Measurements from ENCODE around the gene CRIP1.

The CRIP1 gene

DNA sequence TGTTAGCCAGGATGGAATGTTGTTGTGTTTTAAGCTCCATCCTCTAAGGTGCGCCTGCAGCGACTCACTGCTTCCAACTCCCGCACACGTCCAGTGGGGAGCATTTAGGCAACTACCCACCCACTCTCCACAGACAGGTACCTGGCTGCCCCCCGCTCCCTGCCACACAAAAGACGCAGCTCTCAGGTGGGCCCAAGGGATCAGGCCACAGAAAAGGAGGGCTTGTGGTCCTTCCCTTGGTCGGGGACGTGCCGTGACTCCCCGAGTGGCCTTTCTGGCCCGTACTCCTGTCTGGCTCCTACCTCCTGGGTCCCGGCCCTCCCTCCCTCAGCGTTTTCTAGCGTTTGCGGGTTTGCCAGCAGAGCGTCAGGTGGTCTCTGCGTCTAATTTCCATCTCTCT is 20.6 kb downstream of the CRIP1 start:
- no peak for DNase-seq (ENCODE audit: low read depth)

DNA sequence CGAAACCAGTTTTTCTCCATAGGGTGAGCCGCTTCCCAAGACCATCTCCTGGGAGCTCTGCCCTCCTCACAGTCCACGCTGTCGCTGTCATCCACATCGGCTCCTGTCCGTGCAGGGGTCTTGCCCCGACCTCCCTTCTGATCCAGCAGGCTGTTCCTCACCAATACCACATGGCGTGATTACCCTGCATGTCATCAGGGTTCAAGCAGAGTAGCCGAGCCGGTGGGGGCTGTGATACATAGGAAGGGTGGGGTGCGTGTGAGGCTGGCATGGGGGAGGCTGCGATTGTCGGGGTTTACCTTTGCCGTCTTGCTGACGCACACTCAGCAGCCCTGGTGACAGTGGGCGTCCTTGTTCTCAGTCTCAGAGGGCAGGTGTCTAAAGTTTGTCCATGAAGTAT is 21.4 kb downstream of the CRIP1 start:
- DNase-seq (ENCODE audit: low read depth): no peak

DNA sequence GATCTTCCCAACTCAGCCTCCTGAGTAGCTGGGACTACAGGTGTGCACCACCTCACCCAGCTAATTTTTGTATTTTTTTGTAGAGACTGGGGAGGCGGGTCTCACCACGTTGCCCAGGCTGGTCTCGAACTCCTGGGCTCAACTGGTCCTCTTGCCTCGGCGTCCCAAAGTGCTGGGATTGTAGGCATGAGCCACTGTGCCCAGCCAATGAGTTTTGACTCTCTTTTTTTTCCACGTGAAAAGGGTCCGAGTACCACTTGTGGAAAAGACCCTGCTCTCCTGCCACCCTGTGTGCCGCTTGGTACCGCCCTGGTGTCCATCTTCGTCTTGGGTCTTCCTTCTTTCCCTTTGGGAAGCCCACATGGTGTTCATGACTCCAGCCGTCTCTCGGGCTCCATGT is 21.9 kb downstream of the CRIP1 start:
- DNase-seq (ENCODE audit: low read depth): no peak

DNA sequence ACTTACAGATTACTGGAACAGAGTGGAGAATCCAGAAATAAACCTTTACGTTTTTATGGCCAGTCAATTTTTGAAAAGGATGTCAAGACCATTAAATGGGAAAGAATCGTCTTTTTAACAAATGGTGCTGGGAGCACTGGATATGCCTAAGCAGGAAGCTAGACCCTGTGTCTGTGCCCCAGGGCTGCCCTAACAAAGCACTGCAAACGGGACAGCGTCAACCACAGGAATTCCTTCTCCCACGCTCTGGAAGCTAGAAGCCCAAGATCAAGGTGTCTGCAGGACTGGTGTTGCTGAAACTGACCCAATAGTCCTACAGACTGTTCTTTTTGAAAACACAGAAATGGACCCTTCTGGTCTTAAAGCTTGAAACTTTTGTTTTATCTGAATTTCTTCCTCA is 30.4 kb downstream of the CRIP1 start:
- DNase-seq (ENCODE audit: low read depth): no peak

DNA sequence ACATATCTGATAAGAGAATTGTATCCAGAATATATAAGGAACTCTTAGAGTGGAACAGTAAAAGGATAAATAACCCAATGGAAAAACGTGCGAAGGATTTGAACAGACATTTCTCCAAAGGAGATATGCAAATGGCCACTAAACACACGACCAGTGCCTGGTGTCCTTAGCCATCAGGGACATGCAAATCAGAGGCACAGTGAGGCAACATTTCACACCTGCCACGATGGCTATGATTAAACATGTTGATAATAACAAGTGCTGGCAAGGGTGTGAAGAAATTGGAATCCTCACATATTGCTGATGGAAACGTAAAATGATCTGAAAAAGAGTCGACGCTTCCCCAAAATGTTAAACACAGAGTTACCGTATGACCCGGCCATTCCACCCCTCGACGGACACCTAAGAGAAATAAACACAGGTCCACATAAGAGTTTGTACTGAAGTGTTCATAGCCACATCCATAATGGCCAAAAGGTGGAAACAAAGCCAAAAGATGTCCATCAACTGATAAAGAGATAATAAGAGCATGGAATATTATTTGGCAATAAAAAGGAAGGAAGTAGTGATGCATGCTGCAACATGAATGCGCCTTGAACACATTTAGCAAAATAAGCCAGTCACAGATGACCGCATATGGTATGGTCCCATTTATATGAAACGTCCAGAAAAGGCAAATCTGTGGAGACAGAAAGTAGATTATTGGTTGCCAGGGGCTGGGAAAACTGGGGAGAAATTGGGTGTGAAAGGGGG is 33.4 kb downstream of the CRIP1 start:
- DNase-seq (ENCODE audit: low read depth): no peak

DNA sequence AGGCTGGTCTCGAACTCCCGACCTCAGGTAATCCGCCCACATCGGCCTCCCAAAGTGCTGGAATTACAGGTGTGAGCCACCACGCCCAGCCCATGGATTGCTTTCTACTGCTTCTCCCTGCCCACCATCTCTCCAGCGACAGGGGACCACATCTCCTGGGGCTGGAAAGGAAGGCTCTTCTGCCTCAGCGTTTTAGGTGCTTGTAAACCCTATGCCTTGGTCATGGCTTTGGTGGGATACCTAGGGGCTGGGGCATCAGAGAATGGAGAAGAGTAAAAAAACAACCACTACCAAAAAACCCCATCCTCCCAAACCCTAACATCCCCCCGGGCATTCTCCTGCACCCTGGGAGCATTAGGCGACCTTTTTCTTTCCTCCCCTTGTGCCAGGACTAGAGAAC is 38.6 kb downstream of the CRIP1 start:
- no peak for DNase-seq (ENCODE audit: low read depth)

DNA sequence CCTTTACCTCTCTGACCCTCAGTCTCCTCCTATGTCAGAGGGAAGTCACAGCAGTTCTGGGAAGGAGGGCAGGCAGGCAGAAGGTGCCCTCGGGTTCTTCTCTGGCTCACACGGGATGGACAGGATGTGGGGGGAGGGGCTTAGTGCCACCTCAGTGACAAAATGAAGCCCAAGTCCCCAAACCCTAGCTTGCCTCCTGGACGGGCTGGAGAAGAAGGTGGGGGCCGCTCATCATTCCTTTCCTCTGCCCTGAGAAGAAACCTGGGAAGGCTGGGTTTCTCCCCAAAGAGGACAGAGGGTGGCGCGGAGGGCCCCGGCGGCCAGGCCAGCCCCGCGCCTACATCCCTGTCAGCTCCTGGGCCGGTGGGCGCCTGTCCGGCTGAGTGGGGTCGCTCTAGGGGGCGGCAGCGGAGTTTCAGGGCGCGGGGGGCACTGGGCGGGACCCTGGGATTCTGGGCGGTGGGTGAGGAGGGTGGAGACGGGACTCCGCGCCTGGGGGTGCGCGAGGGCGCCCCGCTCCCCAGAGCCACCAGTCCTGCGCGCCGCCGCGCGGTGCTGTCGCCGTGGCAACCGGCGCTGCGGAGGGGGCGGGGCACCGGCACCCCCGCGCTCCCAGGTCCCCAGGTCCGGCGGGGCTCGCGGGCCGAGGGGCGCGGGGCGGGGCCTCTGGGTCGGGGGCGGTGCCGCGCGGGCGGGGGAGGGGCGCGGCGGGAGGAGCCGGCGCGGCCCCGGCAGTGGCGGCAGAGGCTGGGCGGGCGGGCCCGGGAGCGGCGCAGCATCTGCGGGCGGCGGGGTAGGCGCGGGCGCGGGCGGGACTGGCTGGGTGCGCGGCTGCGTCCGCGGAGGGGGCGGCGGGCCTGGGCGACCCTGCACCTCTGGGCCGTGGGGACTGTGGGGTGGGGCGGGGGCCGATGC is 39.4 kb downstream of the CRIP1 start, which contains the start of gene TMEM121:
TMEM121 (plus strand) TSS at position 723 of the 915 bp plus-strand sequence. CDS start 2,252 bp downstream, outside the sequence.
- no peak for DNase-seq (ENCODE audit: low read depth)

DNA sequence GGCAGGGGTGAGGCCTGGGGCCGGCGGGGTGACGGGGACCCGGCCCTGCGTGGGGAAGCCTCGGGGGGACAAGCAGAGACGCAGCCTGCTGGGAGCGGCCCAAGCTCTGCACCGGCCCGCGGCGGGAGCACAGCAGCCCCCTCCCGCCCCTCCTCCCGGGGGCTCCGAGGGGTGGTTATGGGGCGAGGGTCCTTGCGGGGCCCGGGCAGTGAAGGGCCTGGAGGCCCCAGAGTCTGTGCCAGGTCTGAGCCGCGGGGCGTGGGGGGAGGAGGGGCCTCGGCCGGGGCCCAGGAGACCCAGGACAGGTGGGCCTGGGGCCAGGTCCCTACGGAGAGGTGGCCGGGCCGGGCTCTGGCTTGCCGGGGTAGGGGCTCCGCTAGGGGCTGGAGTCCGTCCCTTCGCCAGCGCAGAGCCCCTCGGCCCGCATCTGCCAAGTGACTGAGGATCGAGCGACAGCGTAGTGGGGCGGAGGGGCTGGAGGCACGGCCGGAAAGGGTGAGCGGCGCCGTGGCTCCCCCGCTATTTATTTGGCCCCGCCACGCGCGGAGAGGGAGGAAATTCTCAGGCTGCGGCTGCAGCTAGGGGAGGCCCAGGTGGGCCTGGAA is 40.2 kb downstream of the CRIP1 start:
- no peak for DNase-seq (ENCODE audit: low read depth)

DNA sequence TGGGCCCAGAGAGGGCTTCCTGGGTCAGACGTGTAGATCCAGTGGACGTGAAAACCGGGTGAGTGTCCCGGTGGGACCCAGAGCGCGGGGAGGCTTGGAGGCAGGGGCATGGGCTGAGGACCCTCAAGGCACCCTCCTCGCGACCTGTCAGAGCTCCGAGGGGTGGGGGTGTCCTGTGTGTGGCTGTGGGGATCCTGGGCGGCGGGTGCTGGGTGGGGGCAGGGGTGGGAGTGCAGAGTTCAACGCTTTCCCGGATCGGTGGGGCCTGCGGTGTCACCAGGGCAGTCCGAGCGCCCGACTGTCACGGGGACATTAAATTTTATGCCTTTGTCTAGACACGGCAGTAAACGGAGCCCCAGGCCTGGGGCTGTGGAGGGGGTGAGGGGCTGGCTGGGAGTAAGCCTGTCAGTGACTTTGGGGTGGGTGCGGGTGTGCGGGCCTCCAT is 40.7 kb downstream of the CRIP1 start:
- no peak for DNase-seq (ENCODE audit: low read depth)

DNA sequence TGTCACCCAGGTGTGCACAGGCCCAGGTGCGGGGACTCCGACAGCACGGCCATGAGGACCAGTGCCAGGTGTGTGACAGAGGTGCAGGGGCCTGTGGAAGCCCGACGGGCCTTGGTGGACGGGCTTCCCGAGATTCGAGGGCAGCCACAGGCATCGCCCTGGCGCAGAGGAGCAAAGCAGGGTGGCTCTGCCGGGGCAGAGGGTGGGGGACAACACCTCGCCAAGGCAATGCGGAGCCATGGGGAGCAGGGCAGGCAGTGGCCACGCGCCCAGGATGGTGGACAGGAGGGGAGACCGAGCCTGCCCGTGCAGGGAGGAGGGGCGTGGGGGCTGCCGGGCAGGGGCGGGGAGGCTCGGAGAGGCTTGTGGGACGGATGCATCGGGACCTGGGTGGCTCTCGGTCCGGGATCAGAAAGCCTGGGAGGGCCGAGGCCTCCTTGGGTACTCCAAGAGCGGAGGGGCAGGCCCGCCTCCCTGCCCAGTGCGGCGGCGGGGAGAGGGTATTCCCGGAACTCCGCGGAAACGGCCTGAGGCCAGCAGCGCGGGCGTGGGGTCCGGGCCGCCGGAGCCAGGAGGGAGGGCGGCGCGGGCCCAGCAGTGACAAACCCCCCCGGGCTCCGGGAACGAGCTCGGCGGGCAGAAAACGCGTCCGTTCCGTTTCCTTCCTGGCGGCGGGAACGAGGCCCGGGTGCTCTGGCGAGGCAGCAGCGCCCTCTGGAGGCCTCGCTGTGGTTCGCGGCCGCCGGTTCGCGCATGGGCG is 41.3 kb downstream of the CRIP1 start:
- peak; percentile 66 for DNase-seq (ENCODE audit: low read depth)

DNA sequence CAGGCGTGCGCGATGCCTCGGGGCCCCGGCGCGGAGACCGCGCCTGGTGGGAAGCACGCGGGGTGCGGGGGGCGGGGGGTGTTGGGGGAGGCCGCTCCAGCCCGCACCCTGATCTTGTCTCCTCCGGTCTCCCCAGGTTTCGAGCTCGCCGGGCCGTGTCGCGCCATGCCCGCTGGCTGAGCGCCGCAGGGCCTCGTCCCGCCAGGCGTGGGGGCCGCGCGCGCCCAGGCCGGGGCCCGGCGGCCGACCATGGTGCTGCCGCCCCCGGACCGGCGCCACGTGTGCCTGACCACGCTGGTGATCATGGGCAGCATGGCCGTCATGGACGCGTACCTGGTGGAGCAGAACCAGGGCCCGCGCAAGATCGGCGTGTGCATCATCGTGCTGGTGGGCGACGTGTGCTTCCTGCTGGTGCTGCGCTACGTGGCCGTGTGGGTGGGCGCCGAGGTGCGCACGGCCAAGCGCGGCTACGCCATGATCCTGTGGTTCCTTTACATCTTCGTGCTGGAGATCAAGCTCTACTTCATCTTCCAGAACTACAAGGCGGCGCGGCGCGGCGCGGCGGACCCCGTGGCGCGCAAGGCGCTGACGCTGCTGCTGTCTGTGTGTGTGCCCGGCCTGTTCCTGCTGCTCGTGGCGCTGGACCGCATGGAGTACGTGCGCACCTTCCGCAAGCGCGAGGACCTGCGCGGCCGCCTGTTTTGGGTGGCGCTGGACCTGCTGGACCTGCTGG is 42.1 kb downstream of the CRIP1 start:
- DNase-seq (ENCODE audit: low read depth): no peak

DNA sequence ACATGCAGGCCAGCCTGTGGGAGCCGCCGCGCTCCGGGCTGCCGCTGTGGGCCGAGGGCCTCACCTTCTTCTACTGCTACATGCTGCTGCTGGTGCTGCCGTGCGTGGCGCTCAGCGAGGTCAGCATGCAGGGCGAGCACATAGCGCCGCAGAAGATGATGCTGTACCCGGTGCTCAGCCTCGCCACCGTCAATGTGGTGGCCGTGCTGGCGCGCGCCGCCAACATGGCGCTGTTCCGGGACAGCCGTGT is 42.6 kb downstream of the CRIP1 start:
- no peak for DNase-seq (ENCODE audit: low read depth)

DNA sequence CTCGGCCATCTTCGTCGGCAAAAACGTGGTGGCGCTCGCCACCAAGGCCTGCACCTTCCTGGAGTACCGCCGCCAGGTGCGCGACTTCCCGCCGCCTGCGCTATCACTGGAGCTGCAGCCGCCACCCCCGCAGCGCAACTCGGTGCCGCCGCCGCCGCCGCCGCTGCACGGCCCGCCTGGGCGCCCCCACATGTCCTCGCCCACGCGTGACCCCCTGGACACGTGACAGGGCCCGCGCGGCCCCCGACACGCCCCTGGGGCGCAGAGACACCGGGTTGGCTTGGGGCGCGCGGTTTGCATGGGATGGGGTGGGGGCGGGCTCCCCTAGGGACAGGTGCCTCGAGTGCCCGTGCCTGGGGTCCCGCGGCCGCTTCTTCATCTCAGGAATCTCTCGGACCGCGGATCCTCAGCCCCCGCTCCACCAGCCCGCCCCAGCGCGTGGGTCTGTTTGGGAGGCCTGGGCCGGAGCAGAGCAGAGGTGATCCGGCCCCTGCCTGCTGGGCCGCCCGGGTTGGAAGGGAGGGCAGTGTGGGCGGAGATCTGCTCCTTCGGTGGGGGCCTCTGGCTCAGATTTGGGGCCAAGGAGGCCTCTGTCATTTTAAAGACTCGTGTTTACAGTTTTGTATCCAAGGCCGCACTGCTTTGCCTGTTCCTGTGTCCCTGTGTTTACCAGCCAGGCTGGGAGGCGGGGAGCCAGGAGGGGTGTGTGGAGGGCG is 43.0 kb downstream of the CRIP1 start:
- DNase-seq (ENCODE audit: low read depth): no peak

DNA sequence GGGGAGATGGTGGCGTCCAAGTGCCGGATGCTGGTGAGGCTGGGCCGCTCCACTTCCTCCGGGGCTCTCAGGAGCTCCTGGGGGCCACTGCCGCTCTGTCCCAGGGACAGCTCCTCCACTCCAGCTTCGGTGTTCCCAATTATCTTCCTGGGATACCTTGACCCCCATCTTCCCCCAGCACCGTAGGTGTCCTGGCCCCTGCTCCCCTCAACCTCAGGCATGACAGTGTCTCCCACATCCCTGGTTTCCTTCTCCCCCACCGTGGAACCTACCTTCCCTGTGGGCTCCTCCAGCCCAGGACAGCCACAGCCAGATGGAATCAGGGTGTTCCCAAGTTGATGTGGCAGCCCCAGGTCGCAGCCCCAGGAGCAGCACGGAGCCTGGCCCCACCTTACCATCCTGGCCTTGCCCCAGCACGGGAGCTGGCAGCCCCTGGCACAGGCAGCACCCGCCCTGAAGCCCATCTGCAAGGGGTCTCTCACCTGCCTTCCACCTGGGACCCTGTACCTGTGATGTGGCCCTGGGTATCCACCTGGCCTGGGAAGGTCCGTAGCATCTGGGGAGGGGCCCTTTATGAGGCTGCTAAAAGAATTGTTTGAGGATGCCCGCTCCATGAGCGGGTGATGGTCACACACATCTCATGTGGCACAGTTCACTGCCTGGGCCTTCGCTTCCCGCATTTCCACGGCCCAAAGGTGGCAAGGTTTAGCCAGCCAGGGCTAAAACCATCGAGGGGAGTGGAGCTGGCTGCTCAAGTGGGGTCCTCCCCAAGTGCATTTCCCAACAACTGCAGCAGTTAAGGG is 43.8 kb downstream of the CRIP1 start:
- no peak for DNase-seq (ENCODE audit: low read depth)

DNA sequence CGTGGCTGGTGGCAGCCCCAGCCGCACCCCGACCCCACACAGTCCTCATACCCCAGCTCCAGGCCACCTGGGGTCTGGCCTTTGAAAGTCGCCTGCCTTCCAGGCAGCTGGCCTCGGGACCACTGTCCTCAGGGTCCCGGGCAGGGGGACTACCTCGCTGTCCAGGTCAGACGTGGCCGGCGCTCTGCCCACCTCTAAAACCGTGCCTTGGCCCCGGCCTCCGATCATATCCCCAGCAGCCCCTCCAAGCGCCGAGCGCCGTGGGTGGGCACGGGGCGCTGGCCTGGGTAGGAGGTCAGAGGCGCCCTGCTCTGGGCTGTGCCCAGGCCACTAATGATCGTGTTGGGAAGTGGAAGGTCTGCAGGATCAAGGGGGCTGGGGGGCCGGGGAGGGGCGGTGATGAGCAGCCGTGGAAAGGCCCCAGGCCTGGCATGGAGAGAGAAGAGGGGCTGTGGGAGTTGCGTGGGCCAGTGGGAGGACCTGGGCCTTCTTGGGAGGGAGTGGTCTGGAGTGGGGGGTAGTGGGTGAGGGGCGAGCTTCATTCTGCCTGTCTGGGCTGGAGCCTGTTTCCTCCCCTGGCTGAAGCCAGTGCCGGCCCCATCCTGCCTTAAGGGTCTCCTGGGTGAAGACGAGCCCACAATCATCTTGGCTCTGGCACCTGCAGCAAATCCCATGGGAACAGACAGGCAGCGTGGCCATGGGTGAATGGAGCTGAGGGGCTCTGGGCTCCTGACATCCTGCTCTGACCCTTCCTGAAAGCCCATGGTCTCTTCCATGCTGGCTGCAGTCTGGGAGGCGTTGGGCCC is 44.6 kb downstream of the CRIP1 start:
- DNase-seq (ENCODE audit: low read depth): no peak

DNA sequence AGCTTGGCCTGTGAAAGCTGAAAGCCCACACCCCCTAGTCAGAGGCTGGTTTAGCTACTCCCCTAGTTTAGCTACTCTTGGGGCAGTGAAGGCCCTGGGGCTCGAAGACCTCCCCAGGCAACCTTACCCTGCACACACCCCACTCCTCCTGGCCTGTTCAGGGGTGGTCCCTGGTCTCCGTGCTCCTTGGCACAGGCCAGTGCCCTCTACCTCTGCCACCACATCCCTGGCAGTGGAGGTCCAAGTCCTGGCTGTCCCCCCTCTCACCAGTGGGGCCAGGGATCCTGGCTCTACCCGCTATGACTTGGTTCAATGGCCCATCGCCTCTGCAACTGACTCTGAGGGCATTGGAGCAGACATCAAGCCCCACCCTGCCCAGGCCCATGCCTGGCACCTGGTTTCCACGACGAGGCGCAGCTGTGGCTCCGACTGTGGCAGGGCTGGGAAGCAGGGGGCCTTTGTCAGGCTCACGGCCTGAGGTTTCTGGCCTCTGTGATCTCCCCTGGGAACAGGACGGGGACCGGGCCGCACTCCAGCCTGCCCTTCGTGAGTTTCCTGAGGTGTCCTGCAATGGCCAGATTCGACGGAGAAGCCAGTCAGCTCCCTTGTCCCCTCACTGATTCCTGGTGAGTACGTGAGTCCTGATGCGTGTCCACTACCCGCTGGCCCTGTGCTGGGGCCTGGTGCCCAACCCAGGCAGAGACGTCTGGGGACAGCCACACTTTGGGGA is 45.4 kb downstream of the CRIP1 start:
- no peak for DNase-seq (ENCODE audit: low read depth)

DNA sequence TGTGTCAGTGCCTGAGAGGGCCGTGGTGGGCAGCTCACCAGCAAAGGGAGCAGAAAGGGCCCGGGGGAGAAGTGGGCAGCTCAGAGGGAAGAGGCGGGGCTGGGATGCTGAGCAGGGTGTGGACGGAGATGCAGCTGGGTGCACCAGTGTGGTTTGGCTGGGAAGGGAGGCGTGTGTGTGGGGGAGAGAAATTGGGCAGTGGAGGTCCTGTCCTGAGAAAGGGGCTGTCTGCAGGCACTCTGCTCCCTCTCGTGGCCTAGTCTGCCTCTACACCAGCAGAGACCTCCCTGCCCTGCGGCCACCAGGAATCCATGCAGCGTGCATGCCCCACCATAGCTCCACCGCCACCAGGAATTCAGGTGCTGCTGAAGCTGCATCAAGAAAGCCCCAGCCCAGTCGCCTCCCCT is 46.1 kb downstream of the CRIP1 start:
- no peak for DNase-seq (ENCODE audit: low read depth)

DNA sequence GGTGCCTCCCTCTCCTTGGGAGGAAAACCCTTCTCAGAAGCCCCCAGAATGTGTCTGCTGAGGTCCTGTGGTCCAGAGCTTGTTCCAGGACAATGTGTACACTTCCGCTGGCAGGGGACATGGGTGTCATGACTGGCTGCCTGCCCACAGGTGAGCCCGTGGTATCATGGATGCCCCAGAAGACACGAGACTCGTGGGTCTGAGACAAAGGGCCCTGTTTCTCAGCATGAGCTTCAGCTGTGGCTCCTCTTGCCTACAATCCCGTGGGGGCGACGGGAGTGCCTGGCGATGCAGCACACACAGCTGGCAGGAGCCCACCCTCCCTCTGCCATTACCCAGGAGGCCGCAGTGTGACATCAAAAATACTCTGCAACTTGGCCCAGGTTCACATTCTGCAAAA is 46.7 kb downstream of the CRIP1 start:
- DNase-seq (ENCODE audit: low read depth): no peak
